Mucosa of descending colon (tissue), 3 donors: ENCODE results near the gene SERPIND1. TPM values are rescaled to one million over a fixed set of nuclear protein-coding genes. Genes with fewer than 3 reads are reported as not detected.

Source experiments
- ATAC-seq: fragments of 200-7000 bp; cut with Tn5 transposase; one replicate; pipeline ENCODE4 v1.9.1; 2020; ENCODE audit warnings: mild to moderate bottlenecking, moderate library complexity
- DNase-seq, 3 donors: peaks; one replicate each; pipeline ENCODE4 v3.0.0-alpha.2; 2020
- H3K36me3 ChIP-seq: fragments of 200-600 bp; one replicate; pipeline ENCODE4 v1.8.0; 2021; ENCODE audit warnings: low read depth, mild to moderate bottlenecking
- H3K4me1 ChIP-seq: fragments of 200-600 bp; one replicate; pipeline ENCODE4 v1.8.0; 2021; ENCODE audit warnings: low read depth, mild to moderate bottlenecking
- H3K4me3 ChIP-seq: fragments of 200-600 bp; one replicate; pipeline ENCODE4 v1.8.0; 2021; ENCODE audit warnings: mild to moderate bottlenecking
- H3K9me3 ChIP-seq: fragments of 200-600 bp; one replicate; pipeline ENCODE4 v1.8.0; 2021; ENCODE audit warnings: mild to moderate bottlenecking
- intact Hi-C, 2 donors: fragments of 100-400 bp; cut with DNase I in 1 of 2; cut with micrococcal nuclease in 1 of 2; formaldehyde crosslinking; loops; one replicate each; pipeline versions ENCODE4 v1.11.0 to v1.11.1; 2022; cut with DNase I, micrococcal nuclease
- total RNA-seq, 3 donors: library from RNA; stranded (reverse); fragmentation: NEBNext Ultra II Directional in 2 of 3; extraction: Animal tissue kit (Norgen Biotek cat#: 25700) in 2 of 3; gene quantifications; one replicate each; pipeline versions ENCODE4 v1.2.1 to v1.2.4, GENCODE V29; 2021 to 2023
- TF ChIP-seq, protein P1 (sequence below): fragments of 200-600 bp; IDR thresholded peaks from one replicate; pipeline ENCODE4 v1.8.0; 2022; ENCODE audit warnings: antibody characterized with exemption, mild to moderate bottlenecking
- donor health status: DM: no; HTN: no; CAD: no; lungs with moderate emphysema.
- donor health status: DM: no; HTN: no; CAD: no.
- donor health status: DM: no; HTN: yes; CAD: no.

The SERPIND1 gene
- total RNA-seq, 3 donors from 2014 or later: not detected

DNA sequence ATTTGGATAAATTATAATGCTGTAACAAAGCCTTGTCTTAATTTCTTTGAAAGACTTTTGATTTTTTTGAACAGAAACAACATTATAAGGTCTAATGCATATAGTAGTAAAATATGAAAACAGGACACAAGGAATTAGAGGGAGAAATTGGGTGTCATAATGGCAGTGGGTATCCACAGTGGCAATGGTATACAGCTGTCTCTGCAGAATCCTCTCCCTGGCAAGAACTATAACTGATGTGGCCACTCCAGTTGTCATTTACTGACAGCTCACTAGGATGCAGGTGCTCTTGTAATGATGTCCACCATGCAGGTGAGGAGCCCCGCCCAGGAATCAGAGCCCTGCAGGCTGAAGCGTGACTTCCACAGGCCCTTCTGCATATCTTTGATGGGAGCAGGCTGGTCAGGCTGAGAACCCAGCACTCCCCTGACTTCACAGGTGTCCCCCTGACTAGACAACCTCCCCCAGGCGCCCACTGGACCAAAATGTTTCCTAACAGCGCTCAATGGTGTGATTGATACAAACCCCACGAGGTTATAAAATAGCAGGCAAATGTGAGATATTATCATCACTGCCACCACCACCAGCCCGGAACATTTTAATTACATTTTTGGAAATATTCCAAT lies 32.8 kb upstream of the SERPIND1 start:
- intact Hi-C loops: no loop called here
- no peaks in the 10 kb centered on the region for H3K4me1 ChIP-seq
- DNase-seq: no peak
- no peak overlapping the region for H3K4me3 ChIP-seq
- no peaks in the 10 kb centered on the region for H3K9me3 ChIP-seq
- H3K36me3 ChIP-seq: no peaks in the 10 kb centered on the region
- ATAC-seq: no peak
- TF ChIP-seq, protein P1, sequence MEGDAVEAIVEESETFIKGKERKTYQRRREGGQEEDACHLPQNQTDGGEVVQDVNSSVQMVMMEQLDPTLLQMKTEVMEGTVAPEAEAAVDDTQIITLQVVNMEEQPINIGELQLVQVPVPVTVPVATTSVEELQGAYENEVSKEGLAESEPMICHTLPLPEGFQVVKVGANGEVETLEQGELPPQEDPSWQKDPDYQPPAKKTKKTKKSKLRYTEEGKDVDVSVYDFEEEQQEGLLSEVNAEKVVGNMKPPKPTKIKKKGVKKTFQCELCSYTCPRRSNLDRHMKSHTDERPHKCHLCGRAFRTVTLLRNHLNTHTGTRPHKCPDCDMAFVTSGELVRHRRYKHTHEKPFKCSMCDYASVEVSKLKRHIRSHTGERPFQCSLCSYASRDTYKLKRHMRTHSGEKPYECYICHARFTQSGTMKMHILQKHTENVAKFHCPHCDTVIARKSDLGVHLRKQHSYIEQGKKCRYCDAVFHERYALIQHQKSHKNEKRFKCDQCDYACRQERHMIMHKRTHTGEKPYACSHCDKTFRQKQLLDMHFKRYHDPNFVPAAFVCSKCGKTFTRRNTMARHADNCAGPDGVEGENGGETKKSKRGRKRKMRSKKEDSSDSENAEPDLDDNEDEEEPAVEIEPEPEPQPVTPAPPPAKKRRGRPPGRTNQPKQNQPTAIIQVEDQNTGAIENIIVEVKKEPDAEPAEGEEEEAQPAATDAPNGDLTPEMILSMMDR: no peak

DNA sequence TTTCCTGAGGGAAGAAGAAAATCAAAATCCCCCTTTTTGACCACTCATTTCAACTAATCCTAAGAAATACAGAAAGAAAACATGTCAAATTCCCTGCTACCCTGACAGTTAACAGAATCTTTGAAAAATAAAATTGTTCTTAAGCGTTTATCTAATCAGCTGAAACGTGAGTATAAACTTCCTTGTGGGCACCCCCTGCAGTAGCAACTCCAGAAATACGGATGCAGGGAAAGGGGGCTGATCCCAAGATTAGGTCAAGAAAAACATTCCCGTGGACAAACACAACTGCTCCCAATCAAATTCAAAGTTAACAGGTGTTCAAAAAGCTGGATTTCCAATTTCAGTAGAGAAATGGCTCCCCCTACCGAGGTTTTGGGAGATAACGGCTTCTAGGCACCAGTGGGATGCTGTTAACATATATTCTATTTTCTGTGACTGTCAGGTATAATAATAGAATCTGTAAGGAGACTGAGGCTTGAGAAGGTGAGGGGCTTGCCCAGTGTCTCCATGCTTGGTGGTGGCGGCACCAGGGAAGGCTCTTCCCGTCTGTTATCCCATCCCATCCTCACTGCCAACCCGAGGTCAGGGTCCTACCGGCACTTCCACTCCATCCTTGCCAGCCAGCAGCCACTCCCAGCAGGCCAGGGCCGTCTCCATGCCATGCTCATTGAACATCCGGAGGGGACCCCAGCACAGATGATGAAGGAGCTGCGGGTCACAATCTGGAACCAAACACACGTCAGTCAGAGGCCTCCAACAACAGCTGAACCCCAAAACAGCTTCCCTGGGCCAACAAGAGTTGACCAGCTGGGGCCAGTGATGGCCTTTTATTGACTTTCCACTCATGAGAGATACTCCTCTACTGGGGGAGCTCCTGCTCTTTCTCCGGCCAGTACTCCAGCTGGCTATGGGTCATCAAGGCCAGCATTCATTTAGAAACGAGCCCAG lies 32.0 kb upstream of the SERPIND1 start:
- H3K9me3 ChIP-seq: no peaks in the 10 kb centered on the region
- intact Hi-C loops: no loop called here
- H3K36me3 ChIP-seq: no peaks in the 10 kb centered on the region
- TF ChIP-seq, protein P1: peak; percentile 48
- DNase-seq (peak in 1 of 3 donors; percentile 71), ATAC-seq (peak; percentile 58)
- no peak overlapping the region for H3K4me3 ChIP-seq
- H3K4me1 ChIP-seq: no peaks in the 10 kb centered on the region

DNA sequence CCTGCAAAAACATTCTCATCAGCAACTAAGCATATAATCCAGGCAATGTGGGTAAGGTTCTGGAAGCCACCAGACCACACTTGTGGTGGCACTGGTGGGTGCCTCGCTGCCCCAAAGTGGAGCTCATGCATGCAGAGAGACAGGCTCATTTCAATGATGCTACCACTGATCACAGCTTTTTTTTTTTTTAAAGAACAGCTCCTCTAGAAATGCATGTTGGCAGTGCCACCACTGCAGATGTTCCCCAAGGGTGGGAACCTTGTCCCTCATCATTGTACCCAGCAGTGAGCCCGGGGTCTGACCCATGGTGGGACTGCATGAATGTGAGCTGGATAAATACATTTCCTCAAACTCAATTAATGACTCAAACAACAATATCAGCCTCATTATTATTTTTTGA lies 31.1 kb upstream of the SERPIND1 start:
- intact Hi-C loops: no loop called here
- Histone ChIP-seq H3K9me3 (no peaks in the 10 kb centered on the region), H3K4me3 (no peak overlapping the region), H3K4me1 (no peaks in the 10 kb centered on the region), H3K36me3 (peaks cover 6% of the 10 kb centered on the region)
- no peak for ATAC-seq
- TF ChIP-seq, protein P1: no peak
- DNase-seq: no peak

DNA sequence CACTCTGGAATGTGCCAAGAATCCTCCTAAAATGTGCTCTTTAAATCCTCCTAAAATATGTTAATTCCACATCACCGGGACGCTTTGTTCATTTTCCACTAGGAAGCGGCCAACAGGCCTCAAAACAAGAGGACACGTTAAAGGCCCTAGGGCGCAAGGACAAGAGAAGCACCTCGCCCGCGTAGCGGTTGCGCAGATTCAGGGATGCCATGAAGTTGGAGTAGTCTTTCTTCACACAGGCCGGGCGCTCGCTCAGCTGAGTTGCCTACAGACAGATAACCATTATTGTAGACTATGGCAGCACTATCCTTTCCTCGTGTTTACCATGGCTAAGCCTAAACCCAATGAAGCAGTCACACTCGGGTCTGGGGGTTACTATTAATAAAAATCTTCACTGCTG lies 29.5 kb upstream of the SERPIND1 start:
- Histone ChIP-seq H3K9me3 (no peaks in the 10 kb centered on the region), H3K36me3 (peaks cover 6% of the 10 kb centered on the region), H3K4me3 (no peak overlapping the region), H3K4me1 (no peaks in the 10 kb centered on the region)
- ATAC-seq: no peak
- TF ChIP-seq, protein P1: no peak
- intact Hi-C loops: no loop called here
- no peak for DNase-seq

DNA sequence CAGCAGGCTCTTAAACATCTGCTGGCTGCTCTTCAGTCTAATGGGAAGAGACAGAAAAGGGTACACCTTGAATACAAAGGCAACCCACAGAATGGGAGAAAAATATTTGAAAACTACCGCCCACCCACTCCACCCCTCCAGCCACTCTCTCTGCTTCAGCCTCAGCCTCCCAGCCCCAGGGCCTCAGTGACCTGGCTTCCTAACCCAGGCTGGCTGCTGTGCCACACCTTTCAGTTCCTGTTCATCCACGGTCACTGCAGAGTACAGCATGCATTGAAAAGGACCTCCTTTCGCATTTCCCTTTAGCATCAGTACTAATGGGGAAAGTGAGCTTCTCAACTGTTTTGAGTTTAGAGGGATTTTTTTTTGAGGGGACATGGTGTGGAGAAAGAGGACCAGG lies 28.8 kb upstream of the SERPIND1 start:
- ATAC-seq: no peak
- TF ChIP-seq, protein P1: no peak

More for the DNA sequence above, 28.8 kb upstream of the SERPIND1 start:
- Histone ChIP-seq H3K4me3 (no peak overlapping the region), H3K36me3 (peaks cover 6% of the 10 kb centered on the region), H3K4me1 (no peaks in the 10 kb centered on the region), H3K9me3 (no peaks in the 10 kb centered on the region)
- intact Hi-C loops: no loop called here
- no peak for DNase-seq
